DMS 273 treated with DMSO at 0.1 percent for 48 hours (cell line): ENCODE results near the gene FUT4.
"Not testable (repeated sequence)": the region's sequence is repeated elsewhere in the genome, so short reads cannot be mapped to it uniquely, and the experiment has no call there.

Experiments used
- DNase-seq: peaks from one replicate; lab custom pipeline; 2025; lab: John Stamatoyannopoulos, UW

FUT4 gene

GRCh38 chr11:94533206-94533605 lies 10.5 kb upstream of the FUT4 start:
- no peak for DNase-seq

- no peak for DNase-seq
Measured at GRCh38 chr11:94533696-94534630, 9.8 kb upstream of the FUT4 start.

- no peak for DNase-seq
Measured at GRCh38 chr11:94536386-94536785, 7.3 kb upstream of the FUT4 start.

- no peak for DNase-seq
Measured at GRCh38 chr11:94537031-94537600, 6.6 kb upstream of the FUT4 start.

- DNase-seq = no peak
Measured at GRCh38 chr11:94539420-94539819, 4.3 kb upstream of the FUT4 start.

GRCh38 chr11:94544646-94545263 lies 1.0 kb downstream of the FUT4 start:
- no peak for DNase-seq

GRCh38 chr11:94545264-94546161 lies 1.8 kb downstream of the FUT4 start:
- DNase-seq = no peak

GRCh38 chr11:94546162-94546470 lies 2.4 kb downstream of the FUT4 start:
- DNase-seq = no peak

GRCh38 chr11:94546886-94547285 lies 3.2 kb downstream of the FUT4 start:
- DNase-seq = no peak

GRCh38 chr11:94549146-94549545 lies 5.4 kb downstream of the FUT4 start:
- no peak for DNase-seq

- DNase-seq = no peak
Measured at GRCh38 chr11:94550513-94550912, 6.8 kb downstream of the FUT4 start.

- peak; percentile 88 for DNase-seq
Measured at GRCh38 chr11:94553938-94554337, 10.2 kb downstream of the FUT4 start.

- not testable (repeated sequence) for DNase-seq
Measured at GRCh38 chr11:94555752-94556329, 12.1 kb downstream of the FUT4 start.

- DNase-seq = no peak
Measured at GRCh38 chr11:94557421-94557820, 13.7 kb downstream of the FUT4 start.

GRCh38 chr11:94557992-94558391 lies 14.3 kb downstream of the FUT4 start:
- DNase-seq = no peak

- DNase-seq = no peak
Measured at GRCh38 chr11:94558468-94558867, 14.7 kb downstream of the FUT4 start.

- no peak for DNase-seq
Measured at GRCh38 chr11:94558932-94559331, 15.2 kb downstream of the FUT4 start.

- DNase-seq = no peak
Measured at GRCh38 chr11:94559361-94559760, 15.6 kb downstream of the FUT4 start.

GRCh38 chr11:94560834-94561233 lies 17.1 kb downstream of the FUT4 start:
- DNase-seq = no peak

GRCh38 chr11:94563176-94563847 lies 19.6 kb downstream of the FUT4 start:
- no peak for DNase-seq

GRCh38 chr11:94563848-94564467 lies 20.2 kb downstream of the FUT4 start:
- DNase-seq = no peak
